Measurements from ENCODE around the gene MTHFD1L.

GRCh38 chr6:151081656-151082055 lies 216.2 kb downstream of the MTHFD1L start:
- TF ChIP-seq E2F4 (CRISPR knock-in tag; IDR thresholded peaks at IDR 0.05; ENCODE audit: low read depth) (no peak), GATAD2A (IDR thresholded peaks at IDR 0.05) (no peak), TARDBP (IDR thresholded peaks at IDR 0.05) (no peak), JUND (IDR thresholded peaks at IDR 0.05; ENCODE audit: borderline replicate concordance, low read depth, low read length) (no peak), JUND (tag; IDR thresholded peaks at IDR 0.05; ENCODE audit: borderline replicate concordance, low read depth, low read length) (no peak), HDAC2 (IDR thresholded peaks at IDR 0.05) (no peak), SREBF2 (CRISPR knock-in tag; IDR thresholded peaks at IDR 0.05) (no peak), MEF2A (IDR thresholded peaks at IDR 0.05; ENCODE audit: control insufficient read depth, low read depth, low read length) (no peak), POLR2AphosphoS5 (IDR thresholded peaks at IDR 0.05; ENCODE audit: control insufficient read depth, insufficient read depth, low read depth, low read length) (no peak), SMAD1 (IDR thresholded peaks at IDR 0.05; ENCODE audit: low read depth, low read length, partially characterized antibody) (no peak)

Measured in K562 (cell line).